Body of pancreas (tissue), 4 donors: ENCODE data around the gene TFDP1. TPM values are rescaled to one million over a fixed set of nuclear protein-coding genes. Genes with fewer than 3 reads are reported as not detected.

Experiments used
- ATAC-seq: fragments of 150-250 bp; one replicate; pipeline ENCODE4 v1.9.1; 2016
- DNase-seq, 4 donors: peaks; one replicate each; pipeline ENCODE4 v3.0.0-alpha.2; 2019
- H3K27ac ChIP-seq, 4 donors: fragments of 200-600 bp; sonication (generic); 1 replicate in 3 of 4; 2 replicates in 1 of 4; pipeline versions ENCODE4 v1.5.1 to v1.6.1; 2016 to 2019; ENCODE audit warnings: mild to moderate bottlenecking in 1 of 4, mixed read lengths in 1 of 4, moderate library complexity in 1 of 4
- H3K27me3 ChIP-seq, 2 donors: fragments of 200-600 bp; sonication (generic); one replicate each; pipeline ENCODE4 v1.6.0; 2016; ENCODE audit warnings: mild to moderate bottlenecking in 1 of 2
- H3K36me3 ChIP-seq, 2 donors: fragments of 200-600 bp; sonication (generic); replicated peaks in 1 of 2; 2 replicates each; pipeline ENCODE4 v1.5.1; 2016; ENCODE audit warnings: low read depth in 2 of 2; ENCODE audit not compliant: insufficient read depth in 1 of 2
- H3K4me1 ChIP-seq: fragments of 200-600 bp; sonication (generic); one replicate; pipeline ENCODE4 v1.6.0; 2016
- H3K4me3 ChIP-seq, 2 donors: fragments of 200-600 bp; sonication (generic); 1 replicate in 1 of 2; 2 replicates in 1 of 2; pipeline ENCODE4 v1.5.1; 2016 to 2019
- H3K9me3 ChIP-seq, 3 donors: fragments of 200-600 bp; sonication (generic); 1 replicate in 2 of 3; 2 replicates in 1 of 3; pipeline ENCODE4 v1.5.1; 2016
- CTCF ChIP-seq, 7 experiments: fragments of 450-650 bp in 4 of 7; fragments of 200-600 bp in 3 of 7; sonication (generic) in 3 of 7; IDR thresholded peaks; one replicate each; pipeline ENCODE4 v1.5.1; 2016 to 2019; ENCODE audit warnings: antibody characterized with exemption in 7 of 7
- POLR2A ChIP-seq, 3 donors: fragments of 450-650 bp; IDR thresholded peaks; one replicate each; pipeline ENCODE4 v1.6.1; 2016; ENCODE audit warnings: antibody characterized with exemption in 3 of 3, mild to moderate bottlenecking in 2 of 3
- WGBS, 2 donors: methylation state at CpG; one replicate each; pipeline ENCODE4 v1.1.5; 2017; 5-methylcytosine and 5-hydroxymethylcytosine counted together
- intact Hi-C: fragments of 100-400 bp; cut with DNase I; formaldehyde crosslinking; loops from one replicate; pipeline ENCODE4 v1.15.1; 2023
- total RNA-seq, 2 donors: library from RNA; depleted of rRNA; stranded (reverse); fragments of >200 nt; gene quantifications; one replicate each; pipeline ENCODE4 v1.1.0, GENCODE V29; 2016

The TFDP1 gene
- total RNA-seq, 2 donors from 2014 or later: 16.5 to 22.8 TPM

- Histone ChIP-seq H3K9me3 (no peaks in the 10 kb centered on the region), H3K4me3 (no peak overlapping the region), H3K4me1 (no peaks in the 10 kb centered on the region), H3K27ac (no peak overlapping the region), H3K36me3 (no peaks in the 10 kb centered on the region), H3K27me3 (no peaks in the 10 kb centered on the region)
- ATAC-seq (no peak), DNase-seq (peak in 2 of 4 donors; percentile 4 to 9)
- intact Hi-C loops: no loop called here
- 79 to 89% methylated on average over 26 to 30 of the region's 42 CpGs for WGBS, 2 donors
- TF ChIP-seq POLR2A (IDR thresholded peaks at IDR 0.05) (no peak), CTCF (IDR thresholded peaks at IDR 0.05) (no peak)
These were observed 72.5 kb downstream of the TFDP1 start for GRCh38 chr13:113656831-113657671.

GRCh38 chr13:113657851-113658741, 73.5 kb downstream of the TFDP1 start, which contains the start of gene ATP4B:
ATP4B (minus strand) TSS chr13:113658198; CDS start chr13:113658144, 54 bp downstream.
- H3K27me3 ChIP-seq: no peaks in the 10 kb centered on the region
- H3K36me3 ChIP-seq: no peaks in the 10 kb centered on the region
- DNase-seq (peak in 2 of 4 donors; percentile 3 to 8), ATAC-seq (no peak)
- H3K4me3 ChIP-seq: no peak within 1 kb of the TSS
- no peak within 1 kb of the TSS for H3K27ac ChIP-seq
- TF ChIP-seq CTCF (IDR thresholded peaks at IDR 0.05) (no peak), POLR2A (IDR thresholded peaks at IDR 0.05) (no peak)
- H3K9me3 ChIP-seq: no peaks in the 10 kb centered on the region
- intact Hi-C loops: no loop called here
- H3K4me1 ChIP-seq: no peaks in the 10 kb centered on the region
- 79% methylated on average over 7 to 36 of the region's 47 CpGs for WGBS, 2 donors

- Histone ChIP-seq H3K4me1 (no peaks in the 10 kb centered on the region), H3K36me3 (no peaks in the 10 kb centered on the region), H3K9me3 (no peaks in the 10 kb centered on the region), H3K27me3 (no peaks in the 10 kb centered on the region), H3K4me3 (no peak overlapping the region), H3K27ac (no peak overlapping the region)
- TF ChIP-seq CTCF (IDR thresholded peaks at IDR 0.05) (no peak), POLR2A (IDR thresholded peaks at IDR 0.05) (no peak)
- intact Hi-C loops: no loop called here
- 77 to 100% methylated on average over 1 to 14 of the region's 14 CpGs for WGBS, 2 donors
- DNase-seq (peak in 2 of 4 donors; percentile 2 to 7), ATAC-seq (no peak)
These were observed 74.3 kb downstream of the TFDP1 start for GRCh38 chr13:113658836-113659235.

GRCh38 chr13:113659337-113659736, 74.8 kb downstream of the TFDP1 start:
- H3K27me3 ChIP-seq: no peaks in the 10 kb centered on the region
- intact Hi-C loops: no loop called here
- no peak for ATAC-seq
- H3K36me3 ChIP-seq: no peaks in the 10 kb centered on the region
- H3K27ac ChIP-seq: no peak overlapping the region
- peak in 1 of 4 donors; percentile 1 for DNase-seq
- WGBS, 2 donors: 88 to 91% methylated on average over 8 of the region's 8 CpGs
- TF ChIP-seq CTCF (IDR thresholded peaks at IDR 0.05) (no peak), POLR2A (IDR thresholded peaks at IDR 0.05) (no peak)
- H3K4me3 ChIP-seq: no peak overlapping the region
- no peaks in the 10 kb centered on the region for H3K9me3 ChIP-seq
- H3K4me1 ChIP-seq: no peaks in the 10 kb centered on the region
